GM21447 (cell line): Measurements from ENCODE around the gene RFLNA.
"Not testable (repeated sequence)": the region's sequence is repeated elsewhere in the genome, so short reads cannot be mapped to it uniquely, and the experiment has no call there.

Experiments
- ATAC-seq: cut with Tn5 transposase; IDR thresholded peaks from one replicate; pipeline ENCODE4 v1.9.1; 2021; ENCODE audit not compliant: unreplicated experiment

RFLNA gene

DNA sequence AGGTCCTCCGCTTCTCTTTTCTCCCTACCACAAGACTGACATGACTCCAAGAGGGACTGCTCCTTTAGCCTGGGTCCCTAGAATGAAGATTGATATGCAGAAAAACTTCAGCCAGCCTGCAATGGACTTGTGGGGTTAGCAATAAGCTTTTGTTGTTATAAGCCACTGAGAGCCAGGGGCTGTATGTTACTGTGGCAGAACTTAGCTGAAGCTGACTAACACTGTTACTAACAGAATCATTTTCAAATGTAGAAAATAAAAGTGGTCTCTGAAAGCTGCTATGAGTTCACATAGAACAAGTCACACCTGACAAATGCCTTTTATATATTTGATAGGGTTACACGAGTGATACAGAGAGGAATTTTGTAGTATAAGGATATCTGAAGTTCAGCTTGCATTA, 13.6 kb upstream of the RFLNA start:
- ATAC-seq = no peak

GRCh38 chr12:124282287-124282686, 12.6 kb upstream of the RFLNA start:
- ATAC-seq = no peak

GRCh38 chr12:124283326-124283725, 11.6 kb upstream of the RFLNA start:
- no peak for ATAC-seq

DNA sequence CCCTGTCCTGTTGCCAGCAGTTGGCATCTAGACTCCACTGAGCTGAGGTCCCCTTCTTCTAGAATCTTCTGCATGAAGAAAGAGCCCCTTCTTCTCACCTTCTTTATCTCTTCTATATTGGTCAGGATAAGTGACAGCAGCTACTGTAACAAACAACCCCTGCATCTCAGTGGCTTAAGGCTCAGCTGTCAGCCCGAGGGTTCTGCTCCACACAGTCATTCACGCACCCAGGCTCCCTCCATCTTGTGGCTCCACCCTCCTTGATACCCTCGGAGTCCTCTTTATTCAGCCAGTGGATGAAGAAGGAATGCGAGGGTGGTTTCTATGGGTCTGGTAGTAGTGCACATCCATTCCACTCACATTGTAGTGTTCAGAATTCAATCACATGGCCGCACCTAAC, 10.5 kb upstream of the RFLNA start:
- no peak for ATAC-seq

- no peak for ATAC-seq
Measured at GRCh38 chr12:124286414-124286813, 8.5 kb upstream of the RFLNA start.

- ATAC-seq = no peak
Measured at GRCh38 chr12:124286971-124287370, 7.9 kb upstream of the RFLNA start.

GRCh38 chr12:124289634-124290600, 5.0 kb upstream of the RFLNA start:
- ATAC-seq = no peak

DNA sequence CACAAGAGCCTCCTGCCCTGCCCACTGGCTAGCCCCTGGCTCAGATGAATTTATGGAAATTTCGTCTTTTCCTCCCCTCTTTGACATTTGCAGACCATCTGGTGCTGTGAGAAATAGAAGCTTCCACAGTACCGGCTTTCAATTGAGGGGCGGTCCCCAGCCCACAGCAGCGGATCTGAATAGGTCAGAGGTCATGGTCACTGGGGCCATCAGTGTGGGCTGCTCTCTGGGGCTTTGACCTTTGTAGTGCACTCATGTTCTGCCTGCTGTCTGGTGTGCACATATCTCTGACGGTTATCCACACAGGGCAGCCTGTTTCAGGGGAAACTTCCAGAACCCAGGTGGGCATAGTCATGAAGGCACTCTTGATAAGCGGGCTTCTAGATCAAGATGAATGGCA, 2.5 kb upstream of the RFLNA start:
- ATAC-seq = no peak

DNA sequence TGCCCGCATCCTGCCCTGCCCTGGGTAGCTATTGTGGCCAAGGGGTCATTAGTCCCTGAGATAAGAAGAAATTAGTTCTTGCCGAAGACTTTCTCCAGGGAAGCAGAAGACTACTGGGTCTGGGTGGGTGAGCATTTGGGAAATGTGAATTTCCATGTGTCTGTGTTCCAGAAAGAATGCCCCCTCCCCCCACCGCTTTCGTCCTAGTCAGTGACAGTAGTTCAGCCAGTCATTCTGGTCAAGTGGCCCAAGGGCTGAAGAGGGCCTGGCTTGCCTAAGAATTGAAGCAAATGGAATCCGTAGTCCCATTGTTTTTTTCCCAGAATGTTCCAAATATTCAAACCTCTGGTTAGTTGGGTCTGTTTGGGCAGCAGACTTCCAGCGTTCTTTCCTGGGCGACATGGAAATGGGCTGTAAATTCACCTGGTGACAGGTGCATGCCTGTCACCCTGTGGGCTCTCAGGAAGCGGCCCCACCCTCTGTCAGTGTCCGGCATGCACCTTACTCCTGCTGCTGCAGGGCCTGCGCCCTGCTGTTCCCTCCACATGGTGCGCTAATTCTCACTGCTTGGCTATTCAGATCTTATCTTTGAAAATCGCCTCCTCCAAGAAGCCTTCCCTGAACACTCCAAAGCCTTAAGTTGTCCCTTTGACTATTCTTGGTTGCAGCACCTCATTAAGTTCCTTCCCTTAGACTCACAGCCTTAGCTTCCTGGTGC, 1.4 kb upstream of the RFLNA start:
- no peak for ATAC-seq

DNA sequence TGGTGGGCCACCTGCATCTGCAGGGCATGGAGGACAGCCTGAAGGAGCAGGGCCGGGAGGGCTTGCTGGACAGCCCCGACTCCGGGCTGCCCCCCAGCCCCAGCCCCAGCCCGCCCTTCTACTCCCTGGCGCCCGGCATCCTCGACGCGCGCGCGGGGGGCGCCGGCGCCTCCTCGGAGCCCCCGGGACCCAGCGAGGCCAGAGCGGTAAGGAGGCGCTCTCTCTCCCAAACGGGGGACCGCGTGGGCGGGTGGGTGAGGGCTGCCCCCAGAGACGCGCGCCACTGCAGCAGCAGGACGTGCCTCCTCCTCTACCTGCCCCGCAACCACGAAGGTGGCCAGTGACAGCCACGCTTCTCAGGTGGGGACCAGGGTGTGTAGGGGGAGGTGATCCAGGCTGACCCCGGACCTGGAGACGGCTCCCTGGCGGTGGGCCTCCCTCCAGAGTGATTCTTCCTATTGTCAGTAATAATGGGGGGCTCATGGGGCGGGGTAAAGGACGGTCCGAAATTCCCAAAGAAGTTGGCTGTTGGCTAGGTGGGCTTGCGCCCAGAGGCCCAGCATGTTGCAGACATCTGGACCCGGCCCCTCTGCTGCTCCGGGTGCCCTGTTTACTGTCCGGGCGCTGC, 652 bp downstream of the RFLNA start:
- no peak for ATAC-seq

DNA sequence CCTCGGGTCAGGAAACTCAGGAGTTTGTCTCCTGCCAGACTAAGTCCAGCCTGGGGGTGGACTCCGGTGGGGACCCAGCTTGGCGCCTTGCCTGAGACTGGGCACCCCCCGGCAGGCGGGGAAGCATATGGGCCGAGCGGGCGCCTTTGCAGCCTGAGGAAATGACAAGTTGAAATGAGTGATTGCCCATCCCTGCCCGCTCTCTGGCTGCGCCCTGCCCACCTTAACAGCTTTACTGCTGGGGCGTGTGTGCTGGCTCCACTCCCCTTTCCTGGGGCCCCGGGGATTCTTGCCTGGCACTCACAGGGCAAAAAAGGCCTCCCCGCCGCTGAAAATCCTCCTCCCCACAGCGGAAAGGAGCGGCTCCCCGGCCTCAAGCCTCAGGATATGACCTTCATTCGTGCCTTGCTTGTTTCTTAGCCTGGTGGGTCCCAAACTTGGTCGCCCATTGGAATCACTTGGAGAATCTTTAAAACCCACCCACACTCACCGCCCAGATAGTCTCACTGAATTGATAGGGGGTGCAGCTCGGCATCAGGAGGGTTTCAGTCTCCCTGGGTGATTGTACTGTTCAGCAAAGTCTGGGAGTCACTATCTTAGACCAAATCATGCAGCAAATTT, 1.5 kb downstream of the RFLNA start:
- no peak for ATAC-seq

DNA sequence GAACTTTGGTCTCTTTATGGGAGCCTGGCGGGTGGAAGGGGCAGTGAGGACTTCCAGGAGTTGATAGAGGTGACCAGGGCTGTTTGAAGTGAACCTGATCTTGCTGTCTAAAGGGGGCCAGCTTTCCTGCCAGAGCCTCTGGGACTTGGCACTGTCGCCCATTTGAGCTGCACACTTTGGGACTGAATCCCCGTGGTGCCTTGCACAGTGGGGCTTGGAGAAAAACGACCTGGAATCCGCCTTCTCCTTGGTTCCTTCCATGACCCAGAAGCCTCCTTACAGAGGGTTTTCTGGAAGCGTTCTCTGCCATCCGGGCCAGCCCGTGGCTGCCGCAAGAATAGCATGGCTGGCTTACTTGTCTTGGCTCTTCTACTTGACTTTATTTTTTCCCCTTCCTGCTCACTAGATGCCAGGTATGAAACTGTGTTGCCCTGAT, 2.0 kb downstream of the RFLNA start:
- no peak for ATAC-seq

DNA sequence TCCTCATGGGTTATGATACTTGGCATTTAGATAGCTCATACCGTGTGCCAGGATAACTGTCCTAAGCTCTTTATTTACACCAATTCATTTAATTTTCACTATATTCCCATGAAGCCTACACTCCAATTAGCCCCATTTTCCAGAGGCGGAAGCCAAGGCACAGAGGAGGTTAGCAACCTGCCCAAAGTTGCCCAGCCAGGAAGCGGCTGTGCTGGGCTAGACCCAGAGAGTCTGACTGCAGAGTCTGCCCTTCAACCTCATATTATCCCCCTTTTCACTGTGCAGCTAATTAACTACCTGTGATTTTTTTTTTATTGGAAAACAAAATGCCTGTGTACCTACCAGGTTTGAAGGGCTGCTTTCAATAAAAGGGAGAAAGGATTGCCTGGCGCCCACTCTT, 2.5 kb downstream of the RFLNA start:
- no peak for ATAC-seq

DNA sequence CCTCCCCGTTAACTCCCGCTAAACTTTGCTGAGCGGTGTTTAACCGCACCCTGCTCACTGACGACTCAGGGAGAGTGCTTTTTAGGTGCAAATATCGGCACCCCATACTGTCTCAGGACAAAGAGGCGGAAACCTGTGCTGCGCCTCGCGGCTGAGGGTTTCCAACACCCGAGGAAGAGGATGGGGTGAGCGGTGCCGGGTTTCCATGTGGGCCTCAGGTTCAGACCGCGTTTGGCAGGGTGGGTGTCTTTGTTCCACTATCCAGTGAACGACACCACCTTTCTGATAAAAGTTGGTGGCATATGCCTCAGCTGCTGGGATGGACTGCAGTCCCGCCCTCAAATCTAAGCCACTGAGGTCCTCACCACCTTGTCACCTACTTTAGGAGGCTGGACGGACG, 3.0 kb downstream of the RFLNA start:
- ATAC-seq = no peak

GRCh38 chr12:124298685-124299410, 4.0 kb downstream of the RFLNA start:
- no peak for ATAC-seq

DNA sequence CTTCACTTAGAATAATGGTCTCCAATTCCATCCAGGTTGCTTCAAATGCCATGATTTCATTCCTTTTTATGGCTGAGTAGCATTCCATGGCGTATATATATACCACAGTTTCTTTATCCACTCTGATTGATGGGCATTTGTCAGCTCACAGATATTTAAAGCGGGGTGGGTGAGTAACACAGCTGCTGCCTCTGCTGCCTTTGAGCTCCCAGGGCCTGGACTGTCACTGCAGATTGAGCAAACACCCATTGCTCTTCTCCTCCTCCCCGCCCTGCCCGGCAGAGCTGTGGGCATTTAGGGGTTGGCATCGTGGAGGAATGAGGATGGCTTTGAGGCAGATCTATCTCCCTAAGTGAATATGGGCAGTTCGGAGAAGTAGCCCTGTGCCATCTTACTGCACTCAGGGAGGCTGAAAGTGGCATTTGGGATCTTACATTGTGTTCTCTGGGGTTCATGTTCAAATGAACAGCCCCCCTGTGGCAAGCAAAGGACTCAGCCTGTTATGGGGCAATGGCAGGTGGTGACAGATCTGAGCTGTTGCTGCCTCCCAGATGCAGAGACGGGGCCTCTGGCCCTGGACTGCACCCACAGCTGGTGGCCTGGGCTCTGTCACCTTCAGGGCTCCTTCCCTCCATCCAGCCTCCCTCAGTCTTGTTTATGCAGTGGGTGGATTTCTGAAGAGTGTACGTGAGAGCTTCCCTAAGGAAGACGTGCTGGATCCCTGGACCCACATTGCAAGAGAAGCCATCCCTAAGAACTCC, 4.9 kb downstream of the RFLNA start:
- ATAC-seq = no peak

DNA sequence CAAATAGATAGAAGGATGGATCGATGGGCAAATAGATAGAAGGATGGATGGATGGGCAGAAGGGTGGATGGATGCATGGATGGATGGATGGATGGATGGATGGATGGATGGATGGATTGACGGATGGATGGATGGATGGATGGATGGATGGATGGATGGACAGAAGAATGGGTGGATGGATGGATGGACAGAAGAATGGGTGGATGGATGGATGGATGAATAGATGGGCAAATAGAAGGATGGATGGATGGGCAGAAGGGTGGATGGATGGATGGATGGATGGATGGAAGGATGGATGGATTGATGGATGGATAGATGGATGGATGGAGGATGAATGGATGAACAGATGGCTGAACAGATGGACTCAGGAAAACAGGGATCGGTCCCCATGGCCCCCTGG, 5.8 kb downstream of the RFLNA start:
- not testable (repeated sequence) for ATAC-seq

DNA sequence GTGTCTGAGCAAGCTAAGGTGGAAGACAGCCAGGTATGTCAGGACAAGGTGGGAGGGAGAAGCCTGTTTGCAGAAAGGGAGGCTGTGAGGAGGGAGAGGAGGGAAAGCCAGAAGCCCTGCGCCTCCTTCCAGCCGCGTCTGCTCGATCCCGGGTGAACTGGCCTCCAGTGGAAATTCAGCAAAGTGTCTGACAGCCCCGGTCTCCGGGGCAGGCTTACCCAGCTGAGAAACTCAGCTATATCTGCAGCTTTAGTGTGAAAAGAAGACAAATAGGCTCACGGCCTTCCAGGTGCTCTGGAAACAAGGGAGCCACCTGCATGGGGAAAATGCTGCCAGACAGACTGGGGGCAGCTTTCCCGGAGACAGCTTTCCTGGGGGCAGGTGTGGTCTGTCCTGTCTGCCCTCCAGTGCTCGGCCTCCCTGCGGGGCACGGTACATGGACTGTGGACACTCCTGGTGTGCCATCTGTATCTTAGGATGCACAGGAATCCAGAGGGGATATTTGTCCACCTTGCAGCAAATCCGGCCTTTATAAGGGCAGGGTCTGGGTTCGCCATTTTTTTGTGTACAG, 6.3 kb downstream of the RFLNA start:
- ATAC-seq = no peak

- no peak for ATAC-seq
Measured at GRCh38 chr12:124302241-124302806, 7.4 kb downstream of the RFLNA start.
